Measurements from ENCODE around the gene GPRC5B.

Gene GPRC5B

DNA sequence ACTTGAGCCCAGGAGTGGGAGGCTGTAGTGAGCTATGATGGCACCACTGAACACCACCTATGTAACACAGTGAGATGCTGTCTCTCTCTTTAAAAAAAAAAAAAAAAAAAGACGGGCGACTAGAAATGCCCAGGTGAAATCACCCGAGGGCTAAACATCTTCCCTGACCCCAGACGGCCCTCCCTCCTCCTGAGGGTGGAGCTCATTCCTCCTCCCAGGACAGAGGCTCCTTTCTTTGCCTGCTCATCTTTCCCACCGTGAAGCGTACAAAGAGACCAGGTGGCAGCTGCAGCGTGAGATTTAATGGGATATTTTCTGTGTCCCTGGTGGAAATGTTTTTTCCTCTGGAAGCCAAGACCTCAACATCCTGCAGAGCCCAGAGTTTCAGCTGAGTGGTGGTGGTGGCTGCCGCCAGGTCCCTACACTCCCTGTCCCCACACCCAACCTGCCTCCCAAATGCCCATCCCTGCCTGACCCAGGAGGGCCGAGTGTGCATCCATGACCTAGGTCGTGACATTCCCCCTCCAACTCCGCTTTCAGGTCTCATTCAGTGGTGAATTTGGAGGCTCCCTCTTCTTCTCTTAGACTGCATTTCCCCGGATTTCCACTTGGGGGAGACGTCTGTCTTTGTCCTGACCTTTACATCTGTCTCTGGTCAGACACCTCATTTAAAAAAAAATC, 14.4 kb upstream of the GPRC5B start:
- in situ Hi-C loops (cut with MboI; ENCODE audit: low sequenced_read_pairs) = no loop called here

- in situ Hi-C loops (cut with MboI; ENCODE audit: low sequenced_read_pairs) = no loop called here
Measured at GRCh38 chr16:19898166-19898565, 13.5 kb upstream of the GPRC5B start.

DNA sequence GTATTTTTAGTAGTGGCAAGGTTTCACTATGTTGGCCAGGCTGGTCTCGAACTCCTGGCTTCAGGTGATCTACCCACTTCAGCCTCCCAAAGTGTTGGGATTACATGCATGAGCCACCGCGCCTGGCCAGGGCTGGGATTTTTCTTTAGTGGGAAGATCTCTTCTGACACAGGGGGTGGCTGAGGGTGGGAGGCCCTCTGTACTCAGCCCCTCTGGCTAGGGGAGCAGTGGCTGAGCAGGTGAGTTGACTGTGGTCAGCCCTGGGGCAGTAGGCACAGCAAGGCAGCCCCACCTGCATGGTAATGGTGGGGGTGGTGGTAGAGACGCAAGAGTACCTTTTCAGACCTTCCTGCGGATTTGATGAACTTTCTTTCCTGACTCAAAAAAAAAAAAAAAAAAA, 12.3 kb upstream of the GPRC5B start:
- in situ Hi-C loops (cut with MboI; ENCODE audit: low sequenced_read_pairs) = no loop called here

DNA sequence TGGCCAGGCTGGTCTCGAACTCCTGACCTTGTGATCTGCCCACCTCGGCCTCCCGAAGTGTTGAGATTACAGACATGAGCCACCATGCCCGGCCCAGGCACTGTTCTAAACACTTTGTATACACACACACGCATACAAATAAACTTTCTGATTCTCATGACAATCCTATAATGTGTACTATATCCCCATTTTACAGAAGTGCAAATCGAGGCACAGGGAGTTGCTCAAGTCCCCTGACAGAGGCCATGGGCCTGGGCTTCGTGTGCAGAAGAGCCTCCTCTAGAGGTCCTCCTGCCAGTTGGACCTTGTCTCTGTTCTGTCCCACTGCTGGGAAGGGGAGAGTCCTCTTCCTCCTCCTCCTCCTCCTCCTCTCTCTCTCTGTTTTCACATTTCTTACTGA, 9.9 kb upstream of the GPRC5B start:
- in situ Hi-C loops (cut with MboI; ENCODE audit: low sequenced_read_pairs) = no loop called here

DNA sequence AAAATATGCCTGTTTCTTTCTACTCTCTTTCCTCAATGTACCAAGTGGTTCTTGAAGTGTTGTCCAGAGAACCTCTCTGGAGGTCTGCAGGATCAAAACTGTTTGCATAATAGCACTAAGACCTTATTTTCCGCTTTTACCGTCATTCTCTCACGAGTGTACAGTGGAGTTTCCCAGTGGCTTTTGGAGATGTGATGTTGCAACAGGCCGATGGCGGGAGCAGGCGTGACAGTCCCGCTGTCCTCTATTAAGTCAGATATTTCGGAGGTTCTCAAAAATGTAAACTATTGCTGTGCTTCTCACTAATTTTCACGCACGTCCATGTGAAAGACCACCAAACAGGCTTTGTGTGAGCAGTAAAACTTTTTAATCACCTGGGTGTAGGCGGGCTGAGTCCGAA, 8.3 kb upstream of the GPRC5B start:
- in situ Hi-C loops (cut with MboI; ENCODE audit: low sequenced_read_pairs) = no loop called here

DNA sequence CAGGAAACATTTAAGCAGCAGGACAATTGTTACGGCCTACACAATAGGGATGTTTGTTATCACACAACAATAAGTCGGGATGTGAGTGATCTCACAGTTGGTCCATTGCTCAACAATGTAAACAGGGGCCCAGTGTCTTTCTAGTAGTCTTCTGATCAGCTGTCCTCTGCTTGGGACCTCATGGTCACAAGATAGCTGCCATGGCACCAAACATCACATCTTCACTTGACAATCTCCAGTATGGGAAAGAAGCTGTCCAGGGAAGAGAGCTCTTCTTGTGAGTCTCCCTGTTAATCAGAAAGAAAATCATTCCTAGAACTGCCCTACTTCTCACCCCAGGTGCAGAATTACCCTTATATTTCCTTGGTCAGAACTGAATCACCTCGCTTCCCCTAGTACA, 6.3 kb upstream of the GPRC5B start:
- in situ Hi-C loops (cut with MboI; ENCODE audit: low sequenced_read_pairs) = no loop called here

- in situ Hi-C loops (cut with MboI; ENCODE audit: low sequenced_read_pairs) = no loop called here
Measured at GRCh38 chr16:19888834-19889233, 4.2 kb upstream of the GPRC5B start.

- in situ Hi-C loops (cut with MboI; ENCODE audit: low sequenced_read_pairs) = no loop called here
Measured at GRCh38 chr16:19886073-19886941, 1.7 kb upstream of the GPRC5B start.

- in situ Hi-C loops (cut with MboI; ENCODE audit: low sequenced_read_pairs) = no loop called here
Measured at GRCh38 chr16:19885451-19886072, 914 bp upstream of the GPRC5B start.

DNA sequence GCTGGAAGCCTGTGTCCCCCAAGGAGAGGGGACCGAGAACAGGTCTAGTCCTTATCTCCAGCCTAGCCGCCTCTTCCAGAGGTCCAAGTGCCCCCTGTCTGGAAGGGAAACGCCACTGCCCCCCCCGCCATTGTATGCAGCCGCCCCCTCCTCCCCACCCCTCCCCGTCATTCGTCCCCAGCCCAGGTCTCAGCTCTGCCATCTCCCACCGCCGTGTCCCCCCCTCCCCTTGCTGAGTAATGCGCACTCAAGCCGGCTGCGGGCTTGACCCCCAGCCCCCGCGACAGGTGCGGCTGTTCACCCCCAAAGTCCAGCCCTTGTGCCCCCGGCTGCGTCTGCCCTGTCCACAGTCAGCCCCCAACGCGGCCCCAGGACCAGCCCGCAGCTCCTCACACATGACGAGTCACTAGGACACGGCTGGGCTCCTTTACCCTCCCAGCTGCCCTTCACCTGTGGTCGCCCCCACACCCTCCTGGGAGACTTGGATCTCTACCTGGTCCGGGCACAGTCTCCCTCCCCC, 622 bp downstream of the GPRC5B start:
- in situ Hi-C loops (cut with MboI; ENCODE audit: low sequenced_read_pairs) = no loop called here

GRCh38 chr16:19883296-19883965, 1.2 kb downstream of the GPRC5B start:
- in situ Hi-C loops (cut with MboI; ENCODE audit: low sequenced_read_pairs) = no loop called here

DNA sequence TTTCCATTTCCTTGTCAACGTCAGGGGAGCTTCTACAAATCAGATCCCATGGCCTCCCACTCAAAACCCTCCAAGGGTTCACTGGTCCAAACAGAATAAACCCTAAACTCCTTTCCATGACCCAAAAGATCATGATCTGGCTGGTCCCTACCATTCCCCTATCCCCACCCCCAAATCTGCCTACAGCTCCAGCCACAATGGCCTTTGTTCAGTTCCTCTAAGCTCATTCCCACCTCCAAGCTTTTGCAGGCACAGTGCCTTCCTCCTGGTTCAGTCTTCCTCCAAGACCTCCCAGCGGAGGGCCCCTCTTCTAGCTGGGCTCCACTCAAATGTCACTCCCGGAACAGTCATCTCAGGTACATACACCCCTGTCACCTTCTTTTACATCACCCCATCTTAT, 2.0 kb downstream of the GPRC5B start:
- in situ Hi-C loops (cut with MboI; ENCODE audit: low sequenced_read_pairs) = no loop called here

DNA sequence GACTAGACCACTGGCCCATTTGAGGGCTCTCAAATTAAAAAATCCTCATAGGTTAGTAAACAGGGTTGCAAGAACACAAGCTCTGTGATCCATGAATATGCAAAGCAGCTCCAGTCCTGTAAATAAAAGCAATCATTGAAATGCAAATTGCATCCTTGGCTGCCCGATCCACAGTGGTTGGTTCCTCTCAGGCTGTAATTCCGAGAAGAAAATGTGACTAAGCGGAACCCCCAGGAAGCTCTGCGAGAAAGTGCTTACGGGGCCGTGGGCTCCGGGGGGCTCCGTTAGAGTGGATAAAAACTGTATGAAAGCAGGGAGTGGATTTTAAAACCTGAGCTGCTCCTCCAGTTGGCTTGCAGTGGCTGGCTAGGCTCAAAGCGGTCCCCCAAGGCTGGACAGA, 2.5 kb downstream of the GPRC5B start:
- in situ Hi-C loops (cut with MboI; ENCODE audit: low sequenced_read_pairs) = no loop called here

DNA sequence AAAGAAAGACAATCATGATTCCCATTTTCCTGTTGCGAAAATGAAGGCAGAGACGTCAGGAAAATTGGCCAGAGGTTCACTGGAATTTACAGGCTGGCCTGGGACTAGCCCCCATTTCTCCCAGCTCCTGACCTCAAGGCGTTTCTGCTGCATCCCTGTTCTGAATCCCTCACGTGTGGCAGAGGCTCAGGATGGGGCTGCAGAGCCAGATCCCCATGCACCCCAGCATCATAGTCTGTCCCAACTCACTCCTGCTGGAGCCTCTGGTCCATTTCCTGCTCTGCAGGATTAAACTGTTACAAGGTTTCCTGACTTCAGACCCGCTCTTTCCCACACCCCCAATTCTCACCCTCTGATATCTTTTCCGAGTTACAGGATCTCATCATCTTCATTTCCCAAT, 2.9 kb downstream of the GPRC5B start:
- in situ Hi-C loops (cut with MboI; ENCODE audit: low sequenced_read_pairs) = no loop called here

DNA sequence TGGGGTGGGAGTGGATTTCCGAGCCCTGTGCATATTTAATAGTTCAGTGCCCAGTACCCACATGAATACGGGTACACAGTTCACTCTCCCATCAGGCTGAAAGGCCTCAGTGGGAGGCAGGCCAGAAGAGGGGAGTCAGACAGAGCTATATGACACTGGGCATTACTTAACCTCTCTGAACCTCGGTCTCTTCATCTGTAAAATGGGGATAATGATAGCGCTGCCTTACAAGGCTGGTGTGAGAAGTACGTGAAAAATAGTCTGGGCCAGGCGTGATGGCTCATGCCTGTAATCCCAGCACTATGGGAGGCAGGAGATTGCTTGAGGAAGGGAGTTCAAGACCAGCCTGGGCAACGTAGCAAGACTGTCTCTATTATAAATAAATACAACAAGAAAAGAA, 3.6 kb downstream of the GPRC5B start:
- in situ Hi-C loops (cut with MboI; ENCODE audit: low sequenced_read_pairs) = no loop called here

DNA sequence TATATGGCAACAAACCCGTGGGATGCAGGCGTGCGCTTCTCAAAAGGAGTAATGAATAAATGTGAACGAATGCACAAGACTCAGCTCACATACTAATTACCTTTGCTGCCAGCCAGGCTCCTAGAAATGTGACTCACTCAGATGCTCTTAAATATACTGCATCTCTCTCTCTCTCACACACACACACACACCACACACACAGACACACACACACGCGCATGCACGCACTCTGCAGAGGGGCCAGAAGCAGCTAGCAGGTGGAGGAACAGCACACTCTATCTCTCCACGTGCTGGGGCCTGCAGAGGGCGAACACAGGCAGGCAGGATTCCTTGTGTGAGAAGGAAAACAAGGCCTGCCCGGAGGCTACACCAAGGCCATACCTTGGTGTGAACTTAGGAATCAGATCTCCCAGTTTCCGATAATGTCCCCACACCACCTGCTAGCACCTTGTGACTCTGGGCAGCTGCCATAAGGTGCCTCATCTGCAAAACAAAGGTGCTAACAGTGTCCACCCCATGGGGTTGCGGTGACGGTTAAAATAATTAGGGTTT, 5.3 kb downstream of the GPRC5B start:
- in situ Hi-C loops (cut with MboI; ENCODE audit: low sequenced_read_pairs) = no loop called here

GRCh38 chr16:19878757-19879156, 5.9 kb downstream of the GPRC5B start:
- in situ Hi-C loops (cut with MboI; ENCODE audit: low sequenced_read_pairs) = no loop called here

GRCh38 chr16:19876501-19877059, 8.1 kb downstream of the GPRC5B start:
- in situ Hi-C loops (cut with MboI; ENCODE audit: low sequenced_read_pairs) = no loop called here

- in situ Hi-C loops (cut with MboI; ENCODE audit: low sequenced_read_pairs) = no loop called here
Measured at GRCh38 chr16:19875900-19876299, 8.7 kb downstream of the GPRC5B start.

- in situ Hi-C loops (cut with MboI; ENCODE audit: low sequenced_read_pairs) = no loop called here
Measured at GRCh38 chr16:19874851-19875546, 9.6 kb downstream of the GPRC5B start.
